HepG2 (cell line): ENCODE measurements around the gene STK11. TPM values are rescaled to one million over a fixed set of nuclear protein-coding genes. Genes with fewer than 3 reads are reported as not detected.

Source experiments
- CBFB ChIP-seq: sonication (generic); formaldehyde crosslinking; IDR thresholded peaks from 2 replicates; pipeline ENCODE4 v1.4.0; 2020; ENCODE audit warnings: missing genetic modification reagents
- CHD2 ChIP-seq: IDR thresholded peaks from 2 replicates; pipeline ENCODE4 v1.6.1; 2011; ENCODE audit warnings: low read depth, low read length, improper control_type of control experiment
- ELF1 ChIP-seq: sonication (generic); formaldehyde crosslinking; IDR thresholded peaks from 2 replicates; pipeline ENCODE4 v1.4.0; 2020; ENCODE audit warnings: missing genetic modification reagents
- GMEB1 ChIP-seq: sonication (generic); formaldehyde crosslinking; IDR thresholded peaks from 2 replicates; pipeline ENCODE4 v1.5.1; 2020; ENCODE audit warnings: missing genetic modification reagents, mild to moderate bottlenecking, borderline replicate concordance
- HOXA5 ChIP-seq: sonication (generic); formaldehyde crosslinking; IDR thresholded peaks from 2 replicates; pipeline ENCODE4 v1.4.0; 2020; ENCODE audit warnings: missing genetic modification reagents
- KAT2B ChIP-seq: fragments of 150-350 bp; IDR thresholded peaks from 2 replicates; pipeline ENCODE4 v1.6.1; 2014; ENCODE audit warnings: low read depth, low read length, borderline replicate concordance
- KLF9 ChIP-seq: IDR thresholded peaks from 2 replicates; pipeline ENCODE4 v1.6.1; 2016; ENCODE audit warnings: low read depth
- NAIF1 ChIP-seq: sonication (generic); formaldehyde crosslinking; IDR thresholded peaks from 2 replicates; pipeline ENCODE4 v1.5.0; 2020; ENCODE audit warnings: mild to moderate bottlenecking, missing genetic modification reagents, borderline replicate concordance
- NBN ChIP-seq: fragments of 450-650 bp; conservative IDR thresholded peaks from 2 replicates; pipeline ENCODE4 v1.6.1; 2017
- PHB2 ChIP-seq: fragments of 450-650 bp; IDR thresholded peaks from 2 replicates; pipeline ENCODE4 v1.6.1; 2018; ENCODE audit not compliant: partially characterized antibody
- RAD51 ChIP-seq: fragments of 450-650 bp; IDR thresholded peaks from 2 replicates; pipeline ENCODE4 v1.6.1; 2016; ENCODE audit warnings: borderline replicate concordance
- SAP130 ChIP-seq: IDR thresholded peaks from 2 replicates; pipeline ENCODE4 v1.6.1; 2016; ENCODE audit warnings: low read depth
- ZBTB10 ChIP-seq: sonication (generic); formaldehyde crosslinking; IDR thresholded peaks from 2 replicates; pipeline ENCODE4 v1.4.0; 2020; ENCODE audit warnings: missing genetic modification reagents, borderline replicate concordance
- ZBTB2 ChIP-seq: sonication (generic); formaldehyde crosslinking; IDR thresholded peaks from 2 replicates; pipeline ENCODE4 v1.8.0; 2022; ENCODE audit warnings: low read depth, missing genetic modification reagents
- ZNF20 ChIP-seq: sonication (generic); formaldehyde crosslinking; IDR thresholded peaks from 2 replicates; pipeline ENCODE4 v1.4.0; 2020; ENCODE audit warnings: mild to moderate bottlenecking, moderate library complexity, missing genetic modification reagents
- ZNF431 ChIP-seq: sonication (generic); formaldehyde crosslinking; IDR thresholded peaks from 2 replicates; pipeline ENCODE4 v1.9.0; 2022; ENCODE audit warnings: missing genetic modification reagents, low read depth, mild to moderate bottlenecking, borderline replicate concordance
- ZNF558 ChIP-seq: sonication (generic); formaldehyde crosslinking; IDR thresholded peaks from 2 replicates; pipeline ENCODE4 v1.9.0; 2022; ENCODE audit warnings: mild to moderate bottlenecking, missing genetic modification reagents, borderline replicate concordance
- ZNF609 ChIP-seq: sonication (generic); formaldehyde crosslinking; IDR thresholded peaks from 2 replicates; pipeline ENCODE4 v1.4.0; 2020; ENCODE audit warnings: mild to moderate bottlenecking, missing genetic modification reagents, borderline replicate concordance
- ZNF737 ChIP-seq: sonication (generic); formaldehyde crosslinking; IDR thresholded peaks from 2 replicates; pipeline ENCODE4 v1.5.0; 2020; ENCODE audit warnings: missing genetic modification reagents, mild to moderate bottlenecking, borderline replicate concordance
- ZNF792 ChIP-seq: IDR thresholded peaks from 2 replicates; pipeline ENCODE4 v1.6.1; 2016
- polyA plus RNA-seq, 8 experiments: library from polyadenylated mRNA; depleted of rRNA in 3 of 8; stranded (reverse) in 7 of 8; unstranded in 1 of 8; fragments of >200 nt; fragmentation: Illumina TruSeq in 4 of 8; extraction: Trizol in 4 of 8; gene quantifications; 2 replicates each; pipeline versions ENCODE4 v1.2.1 to v1.2.3, GENCODE V29; 2011 to 2016; ENCODE audit warnings: low read depth in 4 of 8, missing spikeins in 1 of 8, mixed read lengths in 1 of 8; ENCODE audit not compliant: insufficient read depth in 1 of 8
- total RNA-seq, 5 experiments: library from RNA; depleted of rRNA; stranded (reverse); fragments of >200 nt; fragmentation: Illumina TruSeq; extraction: Trizol; gene quantifications; 2 replicates each; pipeline ENCODE4 v1.2.3, GENCODE V29; 2016; ENCODE audit warnings: low read depth in 1 of 5

STK11 gene
- total and polyA plus RNA-seq, 2 of the 13 experiments (the other 11 are each of a cell fraction or from before 2014, with no cell fraction given) = 27.5 to 43.6 TPM

- TF ChIP-seq ZNF609 (CRISPR knock-in tag) (no peak), ZBTB2 (CRISPR knock-in tag) (peak; percentile 96), NBN (no peak), ZBTB10 (CRISPR knock-in tag) (no peak), GMEB1 (peak; percentile 94), ZNF431 (CRISPR knock-in tag) (peak; percentile 89), HOXA5 (no peak), KLF9 (CRISPR knock-in tag) (no peak), PHB2 (no peak), ZNF558 (peak; percentile 90; the same call in 1 of the 2 replicates), ELF1 (CRISPR knock-in tag) (peak; percentile 95), CHD2 (no peak), ZNF792 (CRISPR knock-in tag) (no peak), ZNF737 (CRISPR knock-in tag) (no peak), ZNF20 (CRISPR knock-in tag) (no peak), SAP130 (peak; percentile 94), CBFB (no peak), KAT2B (no peak), RAD51 (peak; percentile 97), NAIF1 (CRISPR knock-in tag) (no peak)
Observed at GRCh38 chr19:1275260-1275975, 69.8 kb downstream of the STK11 start, which contains the start of gene FAM174C (continued).
